ENCODE data around the gene CEP126. TPM values are rescaled to one million over a fixed set of nuclear protein-coding genes. Genes with fewer than 3 reads are reported as not detected.

CEP126 gene
- total and polyA plus RNA-seq, 2 of the 13 experiments (the other 11 are each of a cell fraction or from before 2014, with no cell fraction given): 1.4 to 1.7 TPM

DNA sequence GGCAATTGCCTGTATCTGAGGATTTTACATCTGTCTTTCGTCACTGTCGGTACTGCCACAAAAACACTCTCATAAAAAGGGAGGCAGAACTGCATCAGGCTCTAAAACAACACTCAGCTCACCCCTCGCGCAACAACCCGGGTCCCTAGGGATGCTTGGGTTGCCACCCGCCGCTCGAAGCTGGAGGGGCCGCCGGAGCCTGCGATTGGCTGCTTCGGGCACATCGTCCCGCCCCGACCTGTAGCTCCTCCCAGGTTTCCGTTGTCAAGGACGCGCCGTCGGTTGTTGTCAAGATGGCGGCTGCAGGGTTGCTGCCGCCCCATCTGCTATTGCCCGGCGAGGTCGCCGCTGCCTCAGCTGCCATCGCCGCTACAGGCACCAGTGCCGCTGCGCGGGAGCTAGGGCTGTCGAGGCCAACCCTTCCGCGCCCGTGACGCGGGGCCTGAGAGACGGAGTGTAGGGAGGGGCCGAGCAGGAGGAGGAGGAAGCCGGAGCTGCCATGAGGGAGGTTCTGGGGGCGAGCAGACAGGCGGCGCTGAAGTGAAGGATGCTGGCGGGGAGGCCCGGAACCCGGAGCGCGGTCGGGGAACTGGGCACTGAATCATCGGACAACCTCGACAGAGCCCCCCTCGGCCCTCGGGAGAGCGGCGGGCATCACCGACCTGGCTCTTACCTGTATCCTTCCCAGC lies at the start of gene CEP126 (continued):
- TF ChIP-seq ZNF552 (CRISPR knock-in tag; IDR thresholded peaks at IDR 0.05; ENCODE audit: borderline replicate concordance) (peak; percentile 36; the same call in 1 of the 2 replicates), DPF2 (CRISPR knock-in tag; IDR thresholded peaks at IDR 0.05; ENCODE audit: borderline replicate concordance, low read depth) (no peak), MXI1 (IDR thresholded peaks at IDR 0.05; ENCODE audit: borderline replicate concordance, low read depth, low read length) (peak; percentile 89; the same call in 2 of the 3 replicates), KLF15 (CRISPR knock-in tag; IDR thresholded peaks at IDR 0.05; ENCODE audit: borderline replicate concordance) (no peak), NCOA5 (CRISPR knock-in tag; IDR thresholded peaks at IDR 0.05) (no peak), RORA (CRISPR knock-in tag; IDR thresholded peaks at IDR 0.05) (no peak), SMAD1 (CRISPR knock-in tag; IDR thresholded peaks at IDR 0.05; ENCODE audit: borderline replicate concordance, low read depth) (peak; percentile 90; the same call in 1 of the 2 replicates), NRL (CRISPR knock-in tag; IDR thresholded peaks at IDR 0.05; ENCODE audit: borderline replicate concordance) (peak; percentile 94; the same call in 1 of the 2 replicates), ZNF235 (CRISPR knock-in tag; IDR thresholded peaks at IDR 0.05; ENCODE audit: borderline replicate concordance) (no peak), SCMH1 (CRISPR knock-in tag; IDR thresholded peaks at IDR 0.05; ENCODE audit: borderline replicate concordance) (no peak), PRPF4 (IDR thresholded peaks at IDR 0.05; ENCODE audit: low read depth, low read length, poor library complexity, severe bottlenecking) (no peak), FOXC1 (CRISPR knock-in tag; IDR thresholded peaks at IDR 0.05; ENCODE audit: borderline replicate concordance) (peak; percentile 77; the same call in 1 of the 2 replicates), ZSCAN31 (CRISPR knock-in tag; IDR thresholded peaks at IDR 0.05; ENCODE audit: low read depth) (peak; percentile 80), ZKSCAN8 (CRISPR knock-in tag; IDR thresholded peaks at IDR 0.05; ENCODE audit: borderline replicate concordance) (peak; percentile 65; the same call in 1 of the 2 replicates), ZNF678 (CRISPR knock-in tag; IDR thresholded peaks at IDR 0.05) (no peak), HNRNPUL1 (IDR thresholded peaks at IDR 0.05; ENCODE audit: low read depth, low read length) (no peak), ZNF616 (CRISPR knock-in tag; IDR thresholded peaks at IDR 0.05; ENCODE audit: low read depth) (no peak)
- TF ChIP-seq, protein P1, sequence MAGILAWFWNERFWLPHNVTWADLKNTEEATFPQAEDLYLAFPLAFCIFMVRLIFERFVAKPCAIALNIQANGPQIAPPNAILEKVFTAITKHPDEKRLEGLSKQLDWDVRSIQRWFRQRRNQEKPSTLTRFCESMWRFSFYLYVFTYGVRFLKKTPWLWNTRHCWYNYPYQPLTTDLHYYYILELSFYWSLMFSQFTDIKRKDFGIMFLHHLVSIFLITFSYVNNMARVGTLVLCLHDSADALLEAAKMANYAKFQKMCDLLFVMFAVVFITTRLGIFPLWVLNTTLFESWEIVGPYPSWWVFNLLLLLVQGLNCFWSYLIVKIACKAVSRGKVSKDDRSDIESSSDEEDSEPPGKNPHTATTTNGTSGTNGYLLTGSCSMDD (CRISPR knock-in tag; IDR thresholded peaks at IDR 0.05): no peak
- TF ChIP-seq, protein P2, sequence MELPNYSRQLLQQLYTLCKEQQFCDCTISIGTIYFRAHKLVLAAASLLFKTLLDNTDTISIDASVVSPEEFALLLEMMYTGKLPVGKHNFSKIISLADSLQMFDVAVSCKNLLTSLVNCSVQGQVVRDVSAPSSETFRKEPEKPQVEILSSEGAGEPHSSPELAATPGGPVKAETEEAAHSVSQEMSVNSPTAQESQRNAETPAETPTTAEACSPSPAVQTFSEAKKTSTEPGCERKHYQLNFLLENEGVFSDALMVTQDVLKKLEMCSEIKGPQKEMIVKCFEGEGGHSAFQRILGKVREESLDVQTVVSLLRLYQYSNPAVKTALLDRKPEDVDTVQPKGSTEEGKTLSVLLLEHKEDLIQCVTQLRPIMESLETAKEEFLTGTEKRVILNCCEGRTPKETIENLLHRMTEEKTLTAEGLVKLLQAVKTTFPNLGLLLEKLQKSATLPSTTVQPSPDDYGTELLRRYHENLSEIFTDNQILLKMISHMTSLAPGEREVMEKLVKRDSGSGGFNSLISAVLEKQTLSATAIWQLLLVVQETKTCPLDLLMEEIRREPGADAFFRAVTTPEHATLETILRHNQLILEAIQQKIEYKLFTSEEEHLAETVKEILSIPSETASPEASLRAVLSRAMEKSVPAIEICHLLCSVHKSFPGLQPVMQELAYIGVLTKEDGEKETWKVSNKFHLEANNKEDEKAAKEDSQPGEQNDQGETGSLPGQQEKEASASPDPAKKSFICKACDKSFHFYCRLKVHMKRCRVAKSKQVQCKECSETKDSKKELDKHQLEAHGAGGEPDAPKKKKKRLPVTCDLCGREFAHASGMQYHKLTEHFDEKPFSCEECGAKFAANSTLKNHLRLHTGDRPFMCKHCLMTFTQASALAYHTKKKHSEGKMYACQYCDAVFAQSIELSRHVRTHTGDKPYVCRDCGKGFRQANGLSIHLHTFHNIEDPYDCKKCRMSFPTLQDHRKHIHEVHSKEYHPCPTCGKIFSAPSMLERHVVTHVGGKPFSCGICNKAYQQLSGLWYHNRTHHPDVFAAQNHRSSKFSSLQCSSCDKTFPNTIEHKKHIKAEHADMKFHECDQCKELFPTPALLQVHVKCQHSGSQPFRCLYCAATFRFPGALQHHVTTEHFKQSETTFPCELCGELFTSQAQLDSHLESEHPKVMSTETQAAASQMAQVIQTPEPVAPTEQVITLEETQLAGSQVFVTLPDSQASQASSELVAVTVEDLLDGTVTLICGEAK (IDR thresholded peaks at IDR 0.05): no peak
- TF ChIP-seq, protein P2 (CRISPR knock-in tag; IDR thresholded peaks at IDR 0.05): 0 out of 2 replicates have a peak, but pooled peaks have one; percentile 46

Measured in HepG2 (cell line).